Esophagus squamous epithelium (tissue), 4 donors: ENCODE measurements around the gene MIA.

Experiments
- CTCF ChIP-seq, 6 experiments: fragments of 450-650 bp in 4 of 6; fragments of 200-600 bp in 2 of 6; sonication (generic) in 2 of 6; IDR thresholded peaks; one replicate each; pipeline ENCODE4 v1.5.1; 2016 to 2019; ENCODE audit warnings: antibody characterized with exemption in 6 of 6, mild to moderate bottlenecking in 4 of 6, moderate library complexity in 4 of 6
- POLR2A ChIP-seq, 4 donors: fragments of 450-650 bp; IDR thresholded peaks; one replicate each; pipeline ENCODE4 v1.6.1; 2017; ENCODE audit warnings: antibody characterized with exemption in 4 of 4, mild to moderate bottlenecking in 4 of 4, moderate library complexity in 3 of 4

DNA sequence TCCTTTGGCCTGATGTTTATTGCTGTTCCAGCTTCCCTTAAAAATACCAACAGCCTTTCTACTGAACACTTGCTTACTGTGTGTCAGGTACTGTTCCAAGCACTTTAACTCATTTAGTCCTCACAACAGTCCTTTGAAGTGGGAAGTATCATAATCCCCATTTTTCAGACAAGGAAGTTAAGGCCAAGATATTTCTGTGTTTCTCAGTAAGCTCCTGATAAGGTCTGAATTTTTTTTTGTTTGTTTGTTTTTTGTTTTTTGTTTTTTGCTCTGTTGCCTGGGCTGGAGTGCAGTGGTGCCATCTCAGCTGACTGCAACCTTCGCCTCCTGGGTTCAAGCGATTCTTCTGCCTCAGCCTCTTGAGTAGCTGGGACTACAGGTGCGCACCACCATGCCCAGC lies 16.8 kb upstream of the MIA start:
- TF ChIP-seq CTCF (IDR thresholded peaks at IDR 0.05) = no peak
- no peak for TF ChIP-seq POLR2A (IDR thresholded peaks at IDR 0.05)
